GM12865 (cell line): ENCODE data around the gene LDLRAD4.

Experiments used
- DNase-seq: peaks from one replicate; pipeline ENCODE4 v3.0.0; 2010; ENCODE audit warnings: low read depth
- H3K4me3 ChIP-seq: 2 replicates; pipeline ENCODE4 v1.5.1; 2011; ENCODE audit warnings: mild to moderate bottlenecking, low read depth, low read length, control low read depth
- CTCF ChIP-seq: IDR thresholded peaks from 2 replicates; pipeline ENCODE4 v1.5.1; 2011; ENCODE audit warnings: low read length, control low read depth, low read depth, inconsistent platforms; ENCODE audit not compliant: insufficient read depth; ENCODE audit errors: missing control alignments

LDLRAD4 gene

GRCh38 chr18:13451213-13451540 lies 232.6 kb downstream of the LDLRAD4 start:
- H3K4me3 ChIP-seq = no peak overlapping the region
- TF ChIP-seq CTCF = no peak
- DNase-seq = no peak

GRCh38 chr18:13451661-13452387 lies 233.3 kb downstream of the LDLRAD4 start:
- TF ChIP-seq CTCF = no peak
- no peak for DNase-seq
- H3K4me3 ChIP-seq = no peak overlapping the region

GRCh38 chr18:13452388-13452811 lies 233.8 kb downstream of the LDLRAD4 start:
- TF ChIP-seq CTCF = no peak
- no peak for DNase-seq
- H3K4me3 ChIP-seq = no peak overlapping the region

DNA sequence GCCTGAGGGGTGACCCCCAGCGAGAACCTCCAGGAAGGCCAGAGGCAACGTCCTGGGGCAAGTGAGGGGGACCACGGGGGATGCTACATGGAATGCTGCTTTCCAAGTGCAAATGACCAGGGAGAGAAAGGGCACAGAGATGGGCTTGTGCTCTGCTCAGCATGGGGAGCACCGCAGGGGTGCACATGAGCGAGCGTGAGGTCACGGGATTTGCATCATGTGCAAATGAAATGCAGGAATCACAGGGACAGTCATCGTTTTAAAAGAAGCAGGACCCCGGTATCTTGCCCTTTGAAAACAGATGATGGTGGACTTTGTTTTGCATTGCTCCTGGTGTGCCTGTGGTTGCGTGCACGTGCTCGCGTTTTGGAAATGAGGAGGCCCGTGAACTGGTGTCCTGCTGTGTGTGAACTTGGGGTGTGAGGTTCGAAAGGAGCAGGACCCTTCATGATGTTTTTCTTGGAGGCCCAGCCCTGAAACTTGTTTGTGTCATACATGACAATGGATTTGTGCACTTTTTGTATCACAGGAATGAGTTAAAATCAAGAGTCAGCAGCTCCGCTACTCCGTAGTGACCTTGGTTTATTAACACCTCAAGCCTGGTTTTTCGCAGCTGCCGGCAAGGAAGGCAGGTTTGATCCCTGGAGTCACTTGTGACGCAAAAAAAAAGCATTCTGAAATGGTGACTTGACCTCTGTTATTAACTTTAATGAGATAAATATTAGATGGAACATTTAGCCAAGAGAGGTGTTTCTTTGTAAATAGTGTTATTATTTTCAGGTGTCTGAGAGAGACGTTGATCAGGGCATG lies 234.5 kb downstream of the LDLRAD4 start:
- no peak for DNase-seq
- no peak overlapping the region for H3K4me3 ChIP-seq
- TF ChIP-seq CTCF = no peak

- no peak for DNase-seq
- no peak overlapping the region for H3K4me3 ChIP-seq
- TF ChIP-seq CTCF = no peak
These were observed 235.2 kb downstream of the LDLRAD4 start for GRCh38 chr18:13453714-13454113.

- DNase-seq = no peak
- H3K4me3 ChIP-seq = no peak overlapping the region
- no peak for TF ChIP-seq CTCF
These were observed 236.0 kb downstream of the LDLRAD4 start for GRCh38 chr18:13454363-13455150.
